ENCODE measurements around the gene INTS12. TPM values are rescaled to one million over a fixed set of nuclear protein-coding genes. Genes with fewer than 3 reads are reported as not detected.

The INTS12 gene
- total and polyA plus RNA-seq, 2 of the 8 experiments (the other 6 are each of a cell fraction or from before 2014, with no cell fraction given), result 12.3 to 14.1 TPM

DNA sequence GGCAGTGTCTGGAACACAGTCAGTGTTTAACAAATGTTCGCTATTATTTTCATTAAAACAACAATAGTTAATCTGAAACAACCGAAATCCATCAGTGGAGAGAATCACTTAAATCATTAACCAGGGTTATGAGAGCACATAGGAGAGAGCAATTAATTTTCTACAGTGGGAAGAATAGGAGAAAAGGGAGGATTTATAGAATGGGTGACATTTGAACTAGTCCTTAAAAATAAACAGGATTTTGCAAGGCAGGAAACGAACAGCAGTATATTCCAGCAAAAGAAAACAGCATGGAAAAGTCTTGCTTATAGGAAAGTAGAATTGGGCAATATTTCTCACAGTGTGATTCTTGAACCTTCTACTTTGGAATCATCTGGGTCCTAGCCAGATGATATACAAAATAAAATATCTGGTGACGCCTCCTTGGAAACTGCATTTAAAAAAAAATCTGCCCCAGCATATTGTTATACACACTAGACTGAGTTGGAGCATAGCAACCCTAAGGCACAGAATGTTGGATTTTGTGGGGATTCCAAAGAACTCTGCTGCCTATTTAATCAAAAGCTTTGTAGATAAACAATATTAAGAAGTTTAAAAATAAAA is 56.1 kb downstream of the INTS12 start (continued):
- no peak for TF ChIP-seq ASH2L (IDR thresholded peaks at IDR 0.05; ENCODE audit: low read length)
